ENCODE results near the gene AMBRA1. TPM values are rescaled to one million over a fixed set of nuclear protein-coding genes. Genes with fewer than 3 reads are reported as not detected.

Gene AMBRA1
- total RNA-seq, 1 experiment from 2014 or later, result 28.6 TPM

GRCh38 chr11:46350695-46351094 lies 243.1 kb downstream of the AMBRA1 start:
- DNase-seq (ENCODE audit: low read depth), result no peak

- no peak for DNase-seq (ENCODE audit: low read depth)
These were observed 245.0 kb downstream of the AMBRA1 start for GRCh38 chr11:46348566-46349401.

- no peak for DNase-seq (ENCODE audit: low read depth)
These were observed 246.0 kb downstream of the AMBRA1 start for GRCh38 chr11:46347637-46348311.

GRCh38 chr11:46346886-46347636 lies 246.8 kb downstream of the AMBRA1 start, which contains the start of gene DGKZ:
TSS of gene DGKZ (plus strand) at chr11:46347463. CDS start at chr11:46347660, 197 bp downstream.
- peak; percentile 75 for DNase-seq (ENCODE audit: low read depth)

Other genes with a start within 250 kb of the AMBRA1 start
- gene DGKZ, start 246.6 kb downstream of the AMBRA1 start, total RNA-seq (2014; rRNA removed; shearing (Covaris generic)), result 38.4 and 73.4 TPM in 2 replicates
- 543 and 581 TPM in 2 replicates for gene MDK, start 212.4 kb downstream of the AMBRA1 start, total RNA-seq (2014; rRNA removed; shearing (Covaris generic))
- gene CHRM4, start 202.2 kb downstream of the AMBRA1 start, total RNA-seq (2014; rRNA removed; shearing (Covaris generic)), result 0.49 TPM in 1 of 2 replicates, not detected in the other
- gene HARBI1, start 23.2 kb upstream of the AMBRA1 start, total RNA-seq (2014; rRNA removed; shearing (Covaris generic)), result 5.3 and 6.4 TPM in 2 replicates
- 83.7 and 95.0 TPM in 2 replicates for gene ATG13, start 23.5 kb upstream of the AMBRA1 start, total RNA-seq (2014; rRNA removed; shearing (Covaris generic))
- gene ARHGAP1, start 106.6 kb upstream of the AMBRA1 start, total RNA-seq (2014; rRNA removed; shearing (Covaris generic)), result 20.2 and 34.8 TPM in 2 replicates
- gene ZNF408, start 107.0 kb upstream of the AMBRA1 start, total RNA-seq (2014; rRNA removed; shearing (Covaris generic)), result 7.2 and 14.6 TPM in 2 replicates
- not detected in 2 replicates for gene F2, start 125.2 kb upstream of the AMBRA1 start, total RNA-seq (2014; rRNA removed; shearing (Covaris generic))